Activated naive CD4-positive, alpha-beta T cell treated with anti-CD3 and anti-CD28 coated beads, Interleukin-2, amount 10 ng/mL, durations not matched to agents 7 days and 5 days (primary cell): ENCODE measurements around the gene OGFR.

Source experiments
- CTCF ChIA-PET: fragments of 350-600 bp; sonication (Branson Sonifier 250); formaldehyde crosslinking; loops from one replicate; lab custom pipeline; 2021; ENCODE audit warnings: antibody characterized with exemption; lab: Charles Lee
- DNase-seq: peaks from one replicate; pipeline ENCODE4 v3.0.0-alpha.2; 2020
- H3K27ac Mint-ChIP-seq: one replicate; pipeline ENCODE4 v1.8.0; 2021; ENCODE audit warnings: mild to moderate bottlenecking, moderate library complexity, mixed read lengths
- H3K27me3 Mint-ChIP-seq: one replicate; pipeline ENCODE4 v1.8.0; 2021; ENCODE audit warnings: mild to moderate bottlenecking, mixed read lengths
- H3K36me3 Mint-ChIP-seq: one replicate; pipeline ENCODE4 v1.8.0; 2021; ENCODE audit warnings: mixed read lengths
- H3K4me1 Mint-ChIP-seq: one replicate; pipeline ENCODE4 v1.8.0; 2021; ENCODE audit warnings: mixed read lengths
- H3K4me3 Mint-ChIP-seq: one replicate; pipeline ENCODE4 v1.8.0; 2021; ENCODE audit warnings: mild to moderate bottlenecking, moderate library complexity, mixed read lengths
- H3K9me3 Mint-ChIP-seq: one replicate; pipeline ENCODE4 v1.8.0; 2021; ENCODE audit warnings: mixed read lengths

Gene OGFR

DNA sequence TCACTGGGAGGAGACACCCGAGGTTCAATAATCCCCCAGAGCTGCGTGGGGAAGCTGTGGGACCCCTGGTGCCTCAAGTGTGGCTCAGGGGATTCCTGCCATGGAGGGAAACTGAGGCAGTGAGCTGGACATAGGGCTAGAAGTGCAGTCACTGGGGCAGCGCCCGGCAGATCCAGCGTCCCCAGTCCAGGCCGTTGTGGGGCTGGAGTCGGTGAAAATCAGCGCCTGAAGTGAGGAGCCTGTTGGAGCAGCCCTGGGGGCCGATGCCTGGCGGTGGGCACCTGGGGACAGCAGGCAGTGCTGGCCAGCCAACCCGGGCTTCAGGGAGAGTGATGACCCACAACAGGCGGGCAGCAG is 10.1 kb downstream of the OGFR start:
- Mint-ChIP-seq H3K9me3 (no peaks in the 10 kb centered on the region), H3K36me3 (peaks cover 6% of the 10 kb centered on the region), H3K4me3 (no peak overlapping the region), H3K4me1 (peaks cover 7% of the 10 kb centered on the region), H3K27me3 (peaks cover 54% of the 10 kb centered on the region), H3K27ac (no peak overlapping the region)
- CTCF ChIA-PET, result interaction anchor here (1.1 kb wide), 1 partner anchor 8 kb away, joined by 3 read pairs; no protein-coding TSS in a partner anchor
- no peak for DNase-seq

DNA sequence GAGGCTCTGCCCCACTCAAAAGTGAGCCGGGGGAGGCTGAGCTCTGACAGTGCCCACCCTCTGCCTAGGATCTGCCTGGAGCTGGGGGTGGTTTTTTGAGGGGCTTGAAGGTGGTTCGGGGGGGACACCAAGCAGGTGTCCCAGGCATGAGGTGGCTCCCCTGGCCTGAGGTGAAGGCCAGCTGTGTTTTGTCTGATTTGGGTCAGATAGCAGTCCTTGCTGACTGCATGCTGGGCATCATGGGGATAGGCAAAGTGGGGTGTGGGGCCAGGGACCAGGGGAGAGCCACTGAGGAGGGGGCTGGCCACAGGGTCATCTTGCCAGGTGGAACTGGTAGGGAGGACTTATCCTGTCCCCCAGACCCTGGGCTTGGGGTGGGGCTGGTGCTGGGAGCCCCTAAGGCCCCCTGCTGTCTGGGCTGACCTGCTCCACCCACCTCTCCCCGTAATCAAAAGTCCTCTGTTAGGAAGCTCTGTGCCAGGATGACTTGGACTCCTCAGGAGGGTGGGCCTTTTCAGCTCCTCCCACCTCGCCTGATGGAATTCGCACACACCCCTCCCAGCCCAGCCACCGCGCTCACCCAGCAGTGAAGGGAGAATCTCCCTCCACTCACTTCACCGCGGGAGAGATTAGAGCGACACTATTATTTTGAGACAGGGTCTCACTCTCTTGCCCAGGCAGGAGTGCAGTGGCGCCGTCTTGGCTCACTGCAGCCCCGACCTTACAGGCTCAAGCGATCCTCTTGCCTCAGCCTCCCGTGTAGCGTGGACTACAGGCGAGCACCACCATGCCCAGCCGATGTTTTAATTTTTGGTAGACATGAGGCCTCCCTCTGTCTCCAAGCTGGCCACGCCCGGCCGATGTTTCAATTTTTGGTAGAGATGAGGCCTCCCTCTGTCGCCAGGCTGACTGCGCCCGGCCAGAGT is 10.7 kb downstream of the OGFR start:
- Mint-ChIP-seq H3K9me3 (no peaks in the 10 kb centered on the region), H3K27ac (no peak overlapping the region), H3K4me3 (no peak overlapping the region), H3K4me1 (peaks cover 7% of the 10 kb centered on the region), H3K36me3 (peaks cover 6% of the 10 kb centered on the region), H3K27me3 (peaks cover 60% of the 10 kb centered on the region)
- CTCF ChIA-PET, result interaction anchor here (1.3 kb wide), 1 partner anchor 194 kb away, joined by 4 read pairs; no protein-coding TSS in a partner anchor
- no peak for DNase-seq

DNA sequence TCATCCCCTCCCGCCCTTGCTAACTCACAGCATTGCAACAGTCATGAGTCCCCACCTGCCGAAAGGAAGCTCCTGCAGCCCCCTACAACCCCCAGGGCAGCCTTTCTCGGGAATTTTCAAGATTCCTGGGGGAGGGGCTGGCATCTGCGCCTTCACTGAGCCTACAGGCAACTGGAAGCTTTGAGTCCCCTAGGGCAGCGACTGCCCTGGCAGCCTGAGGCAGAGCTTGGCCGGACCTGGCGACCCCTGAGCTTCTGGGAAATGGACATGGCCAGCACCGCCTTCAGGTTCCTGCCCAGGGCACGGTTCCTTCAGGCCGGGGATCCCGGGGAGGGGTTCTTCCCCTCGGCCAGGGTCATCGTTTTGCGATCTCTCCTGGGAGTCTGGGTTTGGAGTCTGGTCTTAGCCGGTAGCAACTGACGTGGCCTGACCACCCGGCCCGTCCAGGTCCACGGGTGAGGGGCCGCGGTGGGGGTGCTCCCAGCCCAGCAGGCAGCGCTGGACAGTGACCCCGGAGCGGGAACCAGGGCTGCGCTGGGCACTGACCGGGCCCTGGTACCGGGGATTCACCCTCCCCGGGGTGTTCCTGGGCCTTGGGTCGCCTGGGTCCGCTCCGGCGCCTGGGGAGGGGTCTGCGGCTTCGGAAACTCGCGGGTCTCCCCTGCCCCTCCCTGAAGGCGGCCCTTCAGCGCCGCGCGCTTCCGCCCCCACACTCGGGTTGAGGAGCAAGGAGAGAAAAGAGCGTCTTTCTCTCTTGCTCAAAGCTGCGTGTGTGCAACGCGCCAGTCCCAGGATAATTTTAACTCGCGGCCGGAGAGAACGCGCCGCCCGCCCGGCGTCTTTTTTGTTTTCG is 11.6 kb downstream of the OGFR start:
- peaks cover 6% of the 10 kb centered on the region for H3K36me3 Mint-ChIP-seq
- H3K4me3 Mint-ChIP-seq, result no peak overlapping the region
- CTCF ChIA-PET, result interaction anchor here (1.3 kb wide), 1 partner anchor 193 kb away, joined by 4 read pairs; no protein-coding TSS in a partner anchor
- H3K4me1 Mint-ChIP-seq, result peaks cover 7% of the 10 kb centered on the region
- no peak overlapping the region for H3K27ac Mint-ChIP-seq
- DNase-seq, result no peak
- no peaks in the 10 kb centered on the region for H3K9me3 Mint-ChIP-seq
- peaks cover 68% of the 10 kb centered on the region for H3K27me3 Mint-ChIP-seq

DNA sequence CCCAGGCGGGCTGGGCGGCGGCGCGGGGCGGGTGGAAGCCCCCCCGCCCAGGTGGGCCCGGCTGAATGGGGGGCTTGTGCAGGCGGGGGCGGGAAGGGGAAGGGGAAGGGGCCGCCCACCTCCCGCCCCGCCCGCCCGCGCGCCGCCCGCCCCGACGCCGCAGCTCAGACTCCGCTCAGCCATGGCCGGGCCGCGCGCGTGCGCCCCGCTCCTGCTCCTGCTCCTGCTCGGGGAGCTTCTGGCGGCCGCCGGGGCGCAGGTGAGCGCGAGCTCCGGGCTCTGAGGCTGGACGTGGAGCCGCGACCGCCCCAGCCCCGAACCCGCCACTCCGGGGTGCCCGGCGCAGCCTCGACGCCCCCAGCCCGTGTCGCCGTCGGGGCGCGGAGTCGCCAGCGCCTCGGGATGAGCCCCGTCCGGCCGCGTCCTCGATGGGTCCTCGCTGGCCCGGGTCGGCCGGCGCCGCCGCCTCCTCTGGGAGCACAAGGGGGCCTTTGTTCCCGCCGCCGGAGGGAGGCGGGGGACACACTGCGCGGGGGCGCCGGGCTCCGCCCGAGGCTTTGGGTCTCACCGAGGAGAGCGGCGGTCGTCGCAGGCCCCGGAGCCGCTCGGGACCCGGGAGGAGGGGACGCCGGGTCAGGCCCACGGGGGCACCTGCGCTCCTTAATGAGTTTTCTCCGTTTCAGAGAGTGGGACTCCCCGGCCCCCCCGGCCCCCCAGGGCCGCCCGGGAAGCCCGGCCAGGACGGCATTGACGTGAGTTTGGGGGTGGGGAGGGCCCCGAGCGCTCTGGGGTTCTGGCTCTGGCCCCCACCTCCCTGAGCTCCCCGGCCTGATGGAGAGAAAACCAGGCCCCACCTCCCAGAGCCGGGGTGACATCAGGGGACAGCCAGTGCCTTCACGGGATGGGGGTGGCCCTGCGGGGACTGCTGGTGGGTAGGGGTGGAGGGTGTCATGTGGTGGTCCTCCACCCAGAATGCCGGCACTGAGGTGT is 12.5 kb downstream of the OGFR start, which contains the start of gene COL9A3:
Gene COL9A3 (plus strand): TSS at position 167 of the 990 bp plus-strand sequence. CDS start 15 bp downstream, at position 182.
- Mint-ChIP-seq H3K9me3 (no peaks in the 10 kb centered on the region), H3K27me3 (peaks cover 68% of the 10 kb centered on the region), H3K4me1 (peaks cover 7% of the 10 kb centered on the region), H3K36me3 (peaks cover 3% of the 10 kb centered on the region), H3K27ac (no peak within 1 kb of the TSS), H3K4me3 (no peak within 1 kb of the TSS)
- DNase-seq, result no peak
- CTCF ChIA-PET, result no interaction called here

DNA sequence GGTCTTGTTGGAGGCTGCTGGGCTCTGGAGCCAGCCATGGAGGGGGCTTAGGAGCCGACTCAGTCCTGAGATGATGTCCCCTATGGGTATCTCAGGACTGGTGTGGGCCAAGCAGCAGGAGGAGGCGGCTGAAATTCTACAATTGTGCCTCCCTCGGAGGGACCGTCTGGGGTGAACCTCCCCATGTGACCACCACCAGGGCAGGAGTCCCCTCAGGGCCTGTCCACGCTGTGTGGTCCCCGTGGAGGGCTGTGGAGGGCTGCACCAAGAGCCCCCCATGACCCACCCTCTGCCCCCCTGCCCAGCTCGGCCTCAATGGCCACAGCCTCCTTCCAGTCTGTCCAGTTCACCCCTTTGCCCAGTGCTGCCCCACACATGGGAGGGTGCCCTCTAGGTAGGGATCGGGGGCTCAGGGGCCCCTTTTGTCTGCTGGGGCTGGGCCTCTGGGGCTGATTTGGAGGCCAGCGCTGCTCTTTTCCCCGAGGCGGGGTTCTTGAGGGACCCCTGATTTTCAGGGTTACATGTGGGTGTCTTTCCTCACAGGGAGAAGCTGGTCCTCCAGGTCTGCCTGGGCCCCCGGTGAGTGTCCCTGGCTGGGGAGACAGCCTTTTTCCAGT is 13.4 kb downstream of the OGFR start:
- no peak overlapping the region for H3K4me3 Mint-ChIP-seq
- H3K27ac Mint-ChIP-seq, result no peak overlapping the region
- H3K9me3 Mint-ChIP-seq, result no peaks in the 10 kb centered on the region
- CTCF ChIA-PET, result no interaction called here
- no peak for DNase-seq
- no peaks in the 10 kb centered on the region for H3K36me3 Mint-ChIP-seq
- H3K27me3 Mint-ChIP-seq, result peaks cover 70% of the 10 kb centered on the region
- H3K4me1 Mint-ChIP-seq, result peaks cover 10% of the 10 kb centered on the region

DNA sequence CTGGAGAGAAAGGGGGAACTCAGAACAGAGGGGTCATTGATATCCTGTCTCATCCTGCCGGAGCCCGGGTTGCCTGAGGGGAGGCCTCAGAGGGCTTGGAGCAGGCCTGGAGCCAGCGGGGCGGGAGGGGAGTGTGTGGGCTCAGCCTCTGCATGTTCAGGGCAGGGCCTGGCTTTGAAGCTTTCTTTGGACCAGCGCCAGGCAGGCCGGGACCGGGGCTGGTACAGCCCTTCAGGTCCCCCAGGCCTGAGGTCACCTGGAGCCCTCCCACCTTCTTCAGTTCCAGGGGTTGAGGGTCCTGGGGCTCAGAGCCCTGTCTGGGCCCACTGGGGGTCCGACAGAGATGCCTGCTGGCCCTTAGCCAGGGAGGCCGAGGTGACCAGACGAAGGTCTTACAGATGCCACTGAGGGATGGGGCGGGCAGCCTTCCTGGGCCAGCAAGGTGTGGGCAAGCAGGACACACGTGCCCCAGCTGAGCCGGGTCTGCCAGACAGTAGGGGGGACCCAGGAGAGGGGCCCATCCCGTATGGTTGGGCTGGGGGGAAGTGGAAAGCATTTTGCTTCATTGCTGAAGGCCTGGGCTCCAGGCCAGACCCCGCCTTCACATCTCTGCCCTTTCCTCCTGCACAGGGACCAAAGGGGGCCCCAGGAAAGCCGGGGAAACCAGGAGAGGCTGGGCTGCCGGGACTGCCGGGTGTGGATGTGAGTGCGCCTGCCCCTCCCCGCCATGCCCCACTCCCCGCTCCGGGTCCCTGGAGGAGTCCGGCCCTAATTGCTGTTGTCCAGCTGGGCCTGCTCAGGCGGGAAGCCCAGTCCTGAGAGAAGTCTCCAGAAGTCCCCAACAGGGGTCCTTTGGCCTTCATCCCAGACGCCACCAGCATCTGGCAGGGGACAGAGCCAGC is 14.2 kb downstream of the OGFR start:
- Mint-ChIP-seq H3K4me1 (peaks cover 11% of the 10 kb centered on the region), H3K27me3 (peaks cover 71% of the 10 kb centered on the region), H3K27ac (no peak overlapping the region), H3K4me3 (no peak overlapping the region), H3K36me3 (no peaks in the 10 kb centered on the region), H3K9me3 (no peaks in the 10 kb centered on the region)
- CTCF ChIA-PET, result interaction anchor here (1.7 kb wide), 1 partner anchor 10 kb away, joined by 5 read pairs; no protein-coding TSS in a partner anchor
- DNase-seq, result no peak

DNA sequence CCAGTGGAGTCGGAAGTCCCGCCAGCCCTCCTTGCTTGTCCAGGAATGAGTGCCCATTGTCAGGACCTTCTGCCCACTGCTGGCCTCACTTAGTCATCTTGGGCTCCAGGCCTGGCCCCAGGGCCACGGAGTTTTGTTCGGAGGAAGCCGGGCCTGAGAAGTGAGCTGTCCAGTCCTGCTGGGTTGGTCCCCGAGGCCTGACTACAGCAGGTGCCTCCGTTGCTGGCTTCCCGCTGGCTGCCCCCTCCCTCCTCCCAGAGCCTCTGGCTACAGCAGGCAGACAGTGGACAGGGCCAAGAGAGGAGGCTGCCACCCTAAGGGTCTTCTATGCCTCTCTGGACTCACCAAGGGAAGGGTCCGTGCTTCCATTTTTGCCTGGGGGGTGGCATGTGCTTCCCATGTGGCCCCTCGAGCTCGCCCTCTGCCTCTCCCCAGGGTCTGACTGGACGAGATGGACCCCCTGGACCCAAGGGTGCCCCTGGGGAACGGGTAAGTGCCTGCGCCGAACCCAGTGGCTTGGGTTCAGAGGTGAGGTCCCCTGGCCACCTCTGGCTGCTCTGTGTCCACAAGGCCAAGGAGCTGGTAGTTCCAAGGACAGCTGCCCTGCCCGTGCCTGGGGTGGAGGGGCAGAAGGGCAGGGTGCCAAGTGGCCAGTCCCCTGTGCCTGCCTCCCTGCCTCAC is 15.0 kb downstream of the OGFR start:
- no peak overlapping the region for H3K27ac Mint-ChIP-seq
- H3K36me3 Mint-ChIP-seq, result no peaks in the 10 kb centered on the region
- CTCF ChIA-PET, result interaction anchor here (1.7 kb wide), 1 partner anchor 11 kb away, joined by 5 read pairs; no protein-coding TSS in a partner anchor
- H3K4me1 Mint-ChIP-seq, result peaks cover 11% of the 10 kb centered on the region
- no peak for DNase-seq
- H3K9me3 Mint-ChIP-seq, result no peaks in the 10 kb centered on the region
- no peak overlapping the region for H3K4me3 Mint-ChIP-seq
- H3K27me3 Mint-ChIP-seq, result peaks cover 64% of the 10 kb centered on the region

DNA sequence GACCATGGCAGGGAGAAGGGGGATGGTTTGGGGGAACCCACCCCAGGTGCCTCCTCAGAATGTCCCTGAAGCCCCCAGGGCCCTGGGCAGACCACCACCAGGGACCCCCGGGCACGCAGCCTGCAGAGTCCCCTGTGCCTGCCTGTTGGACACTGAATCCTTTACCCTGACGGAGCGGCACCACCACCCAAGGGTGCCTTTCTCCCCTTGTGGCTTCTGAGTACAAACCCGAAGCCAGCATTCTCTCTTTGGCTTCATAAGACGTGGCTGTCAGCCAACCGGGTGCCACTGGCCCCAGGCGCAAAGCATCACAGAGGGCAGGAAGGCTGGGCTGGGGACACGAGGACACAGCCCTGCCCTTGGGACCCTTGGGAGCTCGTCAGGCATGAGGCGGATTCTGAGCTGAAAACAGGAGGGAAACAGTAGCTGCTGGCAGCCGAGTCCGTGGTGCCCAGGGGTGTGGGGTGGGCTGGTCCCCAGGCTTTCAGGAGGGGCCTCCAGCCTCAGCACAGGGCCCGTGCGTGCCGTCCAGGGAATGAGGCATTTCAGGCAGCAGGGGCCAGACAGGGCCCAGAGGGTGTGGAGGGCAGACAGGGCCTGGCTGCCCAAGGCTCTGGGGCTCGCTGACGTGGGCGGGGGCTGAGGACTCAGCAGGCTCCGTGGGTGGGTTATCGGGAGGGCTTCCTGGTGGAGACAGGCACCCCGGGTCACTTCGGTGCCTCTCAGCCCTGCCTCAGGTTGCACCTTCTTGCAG is 15.8 kb downstream of the OGFR start:
- Mint-ChIP-seq H3K36me3 (no peaks in the 10 kb centered on the region), H3K27me3 (peaks cover 56% of the 10 kb centered on the region), H3K4me1 (peaks cover 10% of the 10 kb centered on the region), H3K4me3 (no peak overlapping the region), H3K9me3 (no peaks in the 10 kb centered on the region), H3K27ac (no peak overlapping the region)
- no peak for DNase-seq
- CTCF ChIA-PET, result interaction anchor here (1.7 kb wide), 1 partner anchor 12 kb away, joined by 5 read pairs; no protein-coding TSS in a partner anchor

DNA sequence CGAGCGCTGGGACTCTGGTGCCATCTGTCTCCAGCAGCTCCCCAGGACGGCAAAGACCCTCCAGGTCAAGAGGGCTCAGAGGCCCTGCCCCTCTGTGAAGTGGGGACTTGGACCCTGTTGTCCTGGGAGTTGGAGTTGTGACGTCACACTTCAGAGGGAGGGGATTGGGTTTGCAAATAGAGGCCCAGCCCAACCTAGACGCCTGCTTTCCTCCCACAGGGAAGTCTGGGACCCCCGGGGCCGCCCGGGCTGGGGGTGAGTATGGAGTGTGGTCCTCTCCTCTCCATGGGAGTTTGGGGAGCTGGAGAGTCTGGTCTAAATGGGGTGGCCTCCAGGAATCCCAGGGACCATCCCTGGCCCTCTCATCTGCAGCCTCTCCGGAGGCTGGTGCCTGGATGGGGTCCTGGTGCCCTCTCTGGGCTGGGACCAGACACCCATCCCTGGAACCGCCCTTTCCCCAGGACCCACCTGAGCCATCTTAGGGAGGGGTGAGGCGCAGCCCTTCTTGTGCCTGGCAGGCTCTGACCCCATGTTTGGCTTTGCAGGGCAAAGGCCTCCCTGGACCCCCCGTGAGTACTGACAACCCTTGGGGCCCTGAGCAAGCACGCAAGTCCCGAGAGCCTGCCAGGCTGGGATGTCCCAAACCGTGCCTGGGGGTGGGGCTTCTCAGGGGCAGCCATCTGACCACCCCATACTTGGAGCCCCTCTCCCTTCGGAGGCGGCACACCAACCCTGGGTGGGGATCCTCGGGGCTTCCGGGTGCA is 16.5 kb downstream of the OGFR start:
- H3K27me3 Mint-ChIP-seq, result peaks cover 48% of the 10 kb centered on the region
- no peak for DNase-seq
- no peaks in the 10 kb centered on the region for H3K9me3 Mint-ChIP-seq
- peaks cover 4% of the 10 kb centered on the region for H3K4me1 Mint-ChIP-seq
- H3K27ac Mint-ChIP-seq, result no peak overlapping the region
- no peak overlapping the region for H3K4me3 Mint-ChIP-seq
- H3K36me3 Mint-ChIP-seq, result no peaks in the 10 kb centered on the region
- CTCF ChIA-PET, result no interaction called here

DNA sequence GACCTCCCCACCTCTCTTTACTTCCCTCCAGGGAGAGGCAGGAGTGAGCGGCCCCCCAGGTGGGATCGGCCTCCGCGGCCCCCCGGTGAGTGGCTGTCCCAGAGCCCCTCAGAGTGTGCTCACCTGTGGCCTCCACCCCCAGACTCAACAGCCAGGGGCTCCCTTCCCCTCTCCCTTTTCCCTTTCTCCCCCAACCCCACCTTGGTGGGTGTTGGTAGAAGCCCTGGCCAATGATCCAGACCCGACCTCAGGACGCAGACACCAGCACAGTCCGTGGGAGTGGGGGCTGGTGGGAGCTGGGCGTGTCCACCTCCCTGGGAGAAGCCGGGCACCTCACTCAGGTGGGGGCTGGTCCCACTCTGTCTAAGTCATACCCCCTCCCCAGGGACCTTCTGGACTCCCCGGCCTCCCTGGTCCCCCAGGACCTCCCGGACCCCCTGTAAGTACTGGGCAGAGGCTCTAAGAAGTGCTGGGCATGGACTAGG is 17.1 kb downstream of the OGFR start:
- Mint-ChIP-seq H3K4me1 (peaks cover 4% of the 10 kb centered on the region), H3K4me3 (no peak overlapping the region), H3K27ac (no peak overlapping the region), H3K27me3 (peaks cover 42% of the 10 kb centered on the region), H3K36me3 (no peaks in the 10 kb centered on the region), H3K9me3 (no peaks in the 10 kb centered on the region)
- DNase-seq, result no peak
- CTCF ChIA-PET, result no interaction called here
